ENCODE results near the gene SPINT1.

Gene SPINT1, protein sequence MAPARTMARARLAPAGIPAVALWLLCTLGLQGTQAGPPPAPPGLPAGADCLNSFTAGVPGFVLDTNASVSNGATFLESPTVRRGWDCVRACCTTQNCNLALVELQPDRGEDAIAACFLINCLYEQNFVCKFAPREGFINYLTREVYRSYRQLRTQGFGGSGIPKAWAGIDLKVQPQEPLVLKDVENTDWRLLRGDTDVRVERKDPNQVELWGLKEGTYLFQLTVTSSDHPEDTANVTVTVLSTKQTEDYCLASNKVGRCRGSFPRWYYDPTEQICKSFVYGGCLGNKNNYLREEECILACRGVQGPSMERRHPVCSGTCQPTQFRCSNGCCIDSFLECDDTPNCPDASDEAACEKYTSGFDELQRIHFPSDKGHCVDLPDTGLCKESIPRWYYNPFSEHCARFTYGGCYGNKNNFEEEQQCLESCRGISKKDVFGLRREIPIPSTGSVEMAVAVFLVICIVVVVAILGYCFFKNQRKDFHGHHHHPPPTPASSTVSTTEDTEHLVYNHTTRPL

GRCh38 chr15:40843885-40844695 lies at the start of gene SPINT1:
SPINT1 (plus strand) TSS chr15:40844048; CDS start chr15:40844555, 507 bp downstream.
- Histone ChIP-seq H2AFZ (ENCODE audit: low read length, unreplicated experiment) (peak within 1 kb of the TSS; percentile 75), H3K4me1 (ENCODE audit: control insufficient read depth, insufficient read depth, low read length, unreplicated experiment) (peaks cover 14% of the 10 kb centered on the region), H3K4me3 (ENCODE audit: low read depth, low read length) (peak within 1 kb of the TSS; percentile 72), H3K27me3 (ENCODE audit: insufficient read depth, low read length) (peaks cover 34% of the 10 kb centered on the region), H3K27ac (ENCODE audit: low read depth, low read length) (no peak within 1 kb of the TSS), H3K79me2 (ENCODE audit: control insufficient read depth, insufficient read depth, low read length, unreplicated experiment) (no peaks in the 10 kb centered on the region), H3K36me3 (ENCODE audit: insufficient read depth, low read length) (no peaks in the 10 kb centered on the region)

DNA sequence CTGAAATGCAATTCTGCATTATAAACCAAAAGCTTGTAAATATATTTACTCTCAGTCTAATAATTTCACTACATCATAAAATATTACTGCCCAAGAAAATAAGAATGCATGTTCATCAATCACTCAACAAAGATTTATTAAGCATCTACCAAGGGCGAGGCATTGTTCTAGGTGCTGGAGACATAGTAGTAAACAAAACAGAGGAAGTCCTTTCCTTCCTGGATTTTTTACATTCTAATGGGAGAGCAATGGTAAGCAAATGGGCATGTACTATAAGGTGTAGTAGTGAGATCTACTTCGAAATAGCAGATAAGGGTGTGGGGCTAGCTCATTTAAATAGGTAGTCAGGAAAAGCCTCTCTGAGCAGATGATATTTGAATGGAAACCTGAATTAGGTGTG lies 47.8 kb upstream of the SPINT1 start:
- H3K4me1 ChIP-seq (ENCODE audit: control insufficient read depth, insufficient read depth, low read length, unreplicated experiment): peaks cover 15% of the 10 kb centered on the region
- H3K4me3 ChIP-seq (ENCODE audit: low read depth, low read length): no peak overlapping the region
- H2AFZ ChIP-seq (ENCODE audit: low read length, unreplicated experiment): no peak overlapping the region
- no peak overlapping the region for H3K27ac ChIP-seq (ENCODE audit: low read depth, low read length)
- peaks cover 31% of the 10 kb centered on the region for H3K79me2 ChIP-seq (ENCODE audit: control insufficient read depth, insufficient read depth, low read length, unreplicated experiment)
- H3K27me3 ChIP-seq (ENCODE audit: insufficient read depth, low read length): no peaks in the 10 kb centered on the region
- H3K36me3 ChIP-seq (ENCODE audit: insufficient read depth, low read length): 0 out of 2 replicates have a peak, but pooled peaks cover 3% of the 10 kb centered on the region

DNA sequence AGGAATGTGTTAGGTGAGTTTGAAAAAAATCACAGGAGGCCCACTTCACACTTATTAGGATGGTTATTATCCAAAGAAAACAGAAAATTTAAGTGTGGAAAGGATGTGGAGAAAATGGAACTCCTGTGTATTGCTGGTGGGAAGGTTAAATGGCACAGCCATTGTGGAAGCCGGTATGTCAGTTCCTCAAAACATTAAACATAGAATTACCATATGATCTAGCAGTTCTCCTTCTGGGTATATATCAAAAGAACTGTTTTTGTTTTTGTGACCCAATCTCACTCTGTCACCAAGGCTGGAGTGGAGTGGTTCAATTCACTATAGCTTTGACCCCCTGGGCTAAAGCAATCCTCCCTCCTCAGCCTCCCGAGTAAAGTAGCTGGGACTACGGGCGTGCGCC lies 47.3 kb upstream of the SPINT1 start:
- no peak overlapping the region for H3K27ac ChIP-seq (ENCODE audit: low read depth, low read length)
- H3K4me1 ChIP-seq (ENCODE audit: control insufficient read depth, insufficient read depth, low read length, unreplicated experiment): peaks cover 15% of the 10 kb centered on the region
- 0 out of 2 replicates have a peak, but pooled peaks cover 3% of the 10 kb centered on the region for H3K36me3 ChIP-seq (ENCODE audit: insufficient read depth, low read length)
- H3K79me2 ChIP-seq (ENCODE audit: control insufficient read depth, insufficient read depth, low read length, unreplicated experiment): peaks cover 31% of the 10 kb centered on the region
- no peak overlapping the region for H2AFZ ChIP-seq (ENCODE audit: low read length, unreplicated experiment)
- H3K27me3 ChIP-seq (ENCODE audit: insufficient read depth, low read length): no peaks in the 10 kb centered on the region
- H3K4me3 ChIP-seq (ENCODE audit: low read depth, low read length): no peak overlapping the region

GRCh38 chr15:40799523-40799922 lies 44.3 kb upstream of the SPINT1 start:
- Histone ChIP-seq H2AFZ (ENCODE audit: low read length, unreplicated experiment) (no peak overlapping the region), H3K27ac (ENCODE audit: low read depth, low read length) (no peak overlapping the region), H3K79me2 (ENCODE audit: control insufficient read depth, insufficient read depth, low read length, unreplicated experiment) (peaks cover 41% of the 10 kb centered on the region)

DNA sequence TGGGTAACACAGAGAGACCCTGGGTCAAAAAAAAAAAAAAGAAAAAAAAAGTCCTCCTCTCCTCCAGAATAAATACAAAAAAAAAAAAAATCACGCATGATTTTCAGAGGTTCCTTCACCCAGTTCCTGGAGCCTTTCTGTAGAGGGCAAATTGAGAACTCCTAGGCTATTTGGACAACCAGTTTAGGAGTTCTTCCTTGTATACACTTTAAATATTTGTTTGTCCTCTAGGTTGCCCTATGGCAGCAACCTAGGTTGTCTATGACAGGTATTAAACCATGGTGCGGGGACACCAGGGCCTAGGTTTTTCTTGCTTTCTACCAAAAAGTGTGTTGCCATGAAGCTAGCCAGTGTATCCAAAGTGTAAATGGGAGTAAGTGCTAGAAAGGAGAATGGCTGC lies 40.8 kb upstream of the SPINT1 start:
- Histone ChIP-seq H3K27ac (ENCODE audit: low read depth, low read length) (no peak overlapping the region), H3K36me3 (ENCODE audit: insufficient read depth, low read length) (no peaks in the 10 kb centered on the region), H3K27me3 (ENCODE audit: insufficient read depth, low read length) (no peaks in the 10 kb centered on the region), H3K79me2 (ENCODE audit: control insufficient read depth, insufficient read depth, low read length, unreplicated experiment) (peaks cover 49% of the 10 kb centered on the region), H3K4me1 (ENCODE audit: control insufficient read depth, insufficient read depth, low read length, unreplicated experiment) (peaks cover 6% of the 10 kb centered on the region), H2AFZ (ENCODE audit: low read length, unreplicated experiment) (no peak overlapping the region), H3K4me3 (ENCODE audit: low read depth, low read length) (no peak overlapping the region)

More at GRCh38 chr15:40799523-40799922, 44.3 kb upstream of the SPINT1 start:
- H3K36me3 ChIP-seq (ENCODE audit: insufficient read depth, low read length): no peaks in the 10 kb centered on the region
- H3K27me3 ChIP-seq (ENCODE audit: insufficient read depth, low read length): no peaks in the 10 kb centered on the region
- no peaks in the 10 kb centered on the region for H3K4me1 ChIP-seq (ENCODE audit: control insufficient read depth, insufficient read depth, low read length, unreplicated experiment)
- no peak overlapping the region for H3K4me3 ChIP-seq (ENCODE audit: low read depth, low read length)

GRCh38 chr15:40803688-40804087 lies 40.2 kb upstream of the SPINT1 start:
- peaks cover 48% of the 10 kb centered on the region for H3K79me2 ChIP-seq (ENCODE audit: control insufficient read depth, insufficient read depth, low read length, unreplicated experiment)
- no peak overlapping the region for H3K4me3 ChIP-seq (ENCODE audit: low read depth, low read length)
- H3K4me1 ChIP-seq (ENCODE audit: control insufficient read depth, insufficient read depth, low read length, unreplicated experiment): peaks cover 10% of the 10 kb centered on the region
- no peak overlapping the region for H3K27ac ChIP-seq (ENCODE audit: low read depth, low read length)
- H3K27me3 ChIP-seq (ENCODE audit: insufficient read depth, low read length): no peaks in the 10 kb centered on the region
- no peaks in the 10 kb centered on the region for H3K36me3 ChIP-seq (ENCODE audit: insufficient read depth, low read length)
- no peak overlapping the region for H2AFZ ChIP-seq (ENCODE audit: low read length, unreplicated experiment)

DNA sequence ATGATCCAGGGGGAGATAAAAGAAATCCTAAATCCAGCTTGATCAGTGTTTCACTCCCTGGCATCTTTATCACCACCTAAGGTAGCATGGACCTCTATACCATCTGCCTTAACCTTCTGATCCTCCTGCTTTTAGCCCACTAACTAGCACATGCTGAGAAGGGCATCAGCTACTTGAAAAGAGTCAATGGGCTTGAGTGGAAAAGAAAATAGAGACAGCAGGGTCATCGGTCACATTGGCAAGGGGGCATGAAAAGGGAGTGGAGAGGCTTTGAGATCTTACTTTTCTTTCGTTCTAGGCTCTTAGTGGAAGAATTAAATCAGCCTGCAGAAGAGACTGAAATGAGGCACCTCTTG lies 37.2 kb upstream of the SPINT1 start:
- Histone ChIP-seq H3K4me1 (ENCODE audit: control insufficient read depth, insufficient read depth, low read length, unreplicated experiment) (peaks cover 10% of the 10 kb centered on the region), H3K4me3 (ENCODE audit: low read depth, low read length) (peak overlapping the region; percentile 93), H3K27ac (ENCODE audit: low read depth, low read length) (peak overlapping the region; percentile 63; the same call in 1 of the 2 replicates), H2AFZ (ENCODE audit: low read length, unreplicated experiment) (peak overlapping the region; percentile 94), H3K79me2 (ENCODE audit: control insufficient read depth, insufficient read depth, low read length, unreplicated experiment) (peaks cover 44% of the 10 kb centered on the region), H3K27me3 (ENCODE audit: insufficient read depth, low read length) (no peaks in the 10 kb centered on the region), H3K36me3 (ENCODE audit: insufficient read depth, low read length) (0 out of 2 replicates have a peak, but pooled peaks cover 5% of the 10 kb centered on the region)

GRCh38 chr15:40807028-40807887 lies 36.6 kb upstream of the SPINT1 start, which contains the start of the genes DNAJC17 and ZFYVE19:
DNAJC17 (minus strand) TSS chr15:40807473; CDS start chr15:40807446, 27 bp downstream.
ZFYVE19 (plus strand) TSS chr15:40807089; CDS start chr15:40807590, 501 bp downstream.
- H3K36me3 ChIP-seq (ENCODE audit: insufficient read depth, low read length): 0 out of 2 replicates have a peak, but pooled peaks cover 5% of the 10 kb centered on the region
- no peaks in the 10 kb centered on the region for H3K27me3 ChIP-seq (ENCODE audit: insufficient read depth, low read length)
- H2AFZ ChIP-seq (ENCODE audit: low read length, unreplicated experiment): peak within 1 kb of the TSS; percentile 94
- H3K4me1 ChIP-seq (ENCODE audit: control insufficient read depth, insufficient read depth, low read length, unreplicated experiment): peaks cover 10% of the 10 kb centered on the region
- peak within 1 kb of the TSS; percentile 93 for H3K4me3 ChIP-seq (ENCODE audit: low read depth, low read length)
- peak within 1 kb of the TSS; percentile 63 for H3K27ac ChIP-seq (ENCODE audit: low read depth, low read length)
- H3K79me2 ChIP-seq (ENCODE audit: control insufficient read depth, insufficient read depth, low read length, unreplicated experiment): peaks cover 40% of the 10 kb centered on the region

DNA sequence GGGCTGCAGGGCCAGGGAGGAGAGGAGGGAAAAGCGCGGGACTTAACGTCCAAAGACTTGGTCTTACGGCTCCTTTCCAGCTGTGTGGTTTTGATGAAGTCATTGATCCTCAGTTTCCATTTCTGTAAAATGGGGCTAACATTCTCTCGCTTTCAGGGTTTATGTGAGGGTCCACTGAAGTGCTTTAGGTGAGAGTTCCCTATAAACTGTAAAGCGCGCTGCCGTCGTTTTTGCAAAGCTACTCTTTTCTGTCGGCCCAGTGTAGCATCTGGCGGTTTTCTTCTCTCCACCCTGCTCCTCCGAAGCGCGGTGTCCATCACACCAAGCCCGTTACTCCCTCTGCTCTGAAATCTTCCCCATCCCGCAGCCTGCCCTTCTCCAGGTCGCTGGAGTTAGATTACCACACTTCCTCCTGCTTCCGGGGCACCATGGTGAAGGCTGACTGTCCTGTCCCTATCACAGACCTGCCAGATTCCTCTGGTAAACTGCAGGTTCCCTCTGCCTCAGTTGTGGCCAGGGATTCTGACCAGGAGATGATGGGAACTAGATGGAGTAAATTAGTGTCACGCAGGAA lies 35.9 kb upstream of the SPINT1 start:
- Histone ChIP-seq H2AFZ (ENCODE audit: low read length, unreplicated experiment) (peak overlapping the region; percentile 65), H3K27ac (ENCODE audit: low read depth, low read length) (no peak overlapping the region), H3K79me2 (ENCODE audit: control insufficient read depth, insufficient read depth, low read length, unreplicated experiment) (peaks cover 34% of the 10 kb centered on the region), H3K4me3 (ENCODE audit: low read depth, low read length) (peak overlapping the region; percentile 93), H3K27me3 (ENCODE audit: insufficient read depth, low read length) (no peaks in the 10 kb centered on the region), H3K36me3 (ENCODE audit: insufficient read depth, low read length) (0 out of 2 replicates have a peak, but pooled peaks cover 5% of the 10 kb centered on the region), H3K4me1 (ENCODE audit: control insufficient read depth, insufficient read depth, low read length, unreplicated experiment) (peaks cover 10% of the 10 kb centered on the region)
